ENCODE measurements around the gene MEF2D.

- TF ChIP-seq CTCF (IDR thresholded peaks at IDR 0.05 in 8 of 11, conservative IDR thresholded peaks at IDR 0.05 in 3 of 11) (no peak), POLR2AphosphoS5 (IDR thresholded peaks at IDR 0.05) (no peak)
These were observed 30.1 kb downstream of the MEF2D start for GRCh38 chr1:156470473-156470872.

Data from spleen (tissue), 7 donors.